K562 (cell line): Measurements from ENCODE around the gene GABRB1. TPM values are rescaled to one million over a fixed set of nuclear protein-coding genes. Genes with fewer than 3 reads are reported as not detected.

Experiments
- ATAC-seq: fragments of 200-7000 bp; cut with Tn5 transposase; 3 replicates; pipeline ENCODE4 v1.9.1; 2020; ENCODE audit warnings: moderate library complexity
- BruUV-seq: library from RNA; stranded (reverse); fragments of 400-500 nt; replicated peaks from 2 replicates; lab custom pipeline; 2021; lab: Mats Ljungman, UMichigan
- CTCF ChIA-PET: fragments of 300-600 bp; formaldehyde crosslinking; extraction: SDS; loops from one replicate; lab custom pipeline; 2021; ENCODE audit warnings: low intra/inter-chr PET ratio; lab: Yijun Ruan, JAX
- POLR2A ChIA-PET: fragments of 300-600, 350-650 bp; sonication (Branson Sonifier 250); formaldehyde crosslinking; extraction: SDS; loops from one replicate; lab custom pipeline; 2021; ENCODE audit warnings: antibody characterized with exemption, inconsistent platforms; lab: Yijun Ruan, JAX
- DNase-seq, 4 experiments: peaks; one replicate each; pipeline versions ENCODE4 v3.0.0 to v3.0.0-alpha.2; 2011 to 2018; ENCODE audit warnings: low spot score in 3 of 4, mixed read lengths in 3 of 4; ENCODE audit errors: extremely low read depth in 1 of 4
- FAIRE-seq: peaks from 2 replicates; lab custom pipeline; 2011; peaks lifted over from hg19 to GRCh38; lab: Jason Lieb, UNC
- H2AFZ ChIP-seq: 2 replicates; pipeline ENCODE4 v1.6.0; 2011; ENCODE audit warnings: low read depth, low read length, control low read depth, inconsistent platforms
- H3K27ac ChIP-seq: fragments of 200-600 bp; 3 replicates; pipeline ENCODE4 v1.8.0; 2011; ENCODE audit warnings: low read depth, mild to moderate bottlenecking, control low read depth, inconsistent platforms, low read length, moderate library complexity, mixed read lengths; ENCODE audit errors: extremely low read depth
- H3K27me3 ChIP-seq, 2 experiments: fragments of 300-600 bp in 1 of 2; 2 replicates in 1 of 2; 3 replicates in 1 of 2; pipeline versions ENCODE4 v1.6.0 to v1.8.0; 2011; ENCODE audit warnings: inconsistent platforms in 2 of 2, low read length in 2 of 2, mild to moderate bottlenecking in 1 of 2, mixed read lengths in 1 of 2, moderate library complexity in 1 of 2; ENCODE audit not compliant: control insufficient read depth in 2 of 2, insufficient read depth in 2 of 2
- H3K36me3 ChIP-seq: fragments of 300-600 bp; 3 replicates; pipeline ENCODE4 v1.8.0; 2011; ENCODE audit warnings: mild to moderate bottlenecking, low read length, inconsistent platforms; ENCODE audit not compliant: control insufficient read depth, insufficient read depth
- H3K4me1 ChIP-seq, 2 experiments: fragments of 200-600 bp in 1 of 2; replicated peaks in 1 of 2; 2 replicates in 1 of 2; 3 replicates in 1 of 2; pipeline versions ENCODE4 v1.5.1 to v1.8.0; 2011; ENCODE audit warnings: inconsistent platforms in 2 of 2, low read length in 2 of 2, mild to moderate bottlenecking in 1 of 2, mixed read lengths in 1 of 2, moderate library complexity in 1 of 2; ENCODE audit not compliant: control insufficient read depth in 2 of 2, insufficient read depth in 2 of 2
- H3K4me2 ChIP-seq: 2 replicates; pipeline ENCODE4 v1.6.1; 2011; ENCODE audit warnings: low read length, control low read depth, inconsistent platforms, mixed read lengths; ENCODE audit not compliant: insufficient read depth
- H3K4me3 ChIP-seq: fragments of 200-600 bp; sonication (generic), shearing (Covaris generic); 2 replicates; pipeline ENCODE4 v1.5.1; 2016; ENCODE audit warnings: control low read depth, inconsistent platforms
- H3K79me2 ChIP-seq: fragments of 200-600 bp; 3 replicates; pipeline ENCODE4 v1.8.0; 2011; ENCODE audit warnings: low read length, inconsistent platforms; ENCODE audit not compliant: control insufficient read depth, insufficient read depth
- H3K9ac ChIP-seq, 2 experiments: 2 replicates each; pipeline versions ENCODE4 v1.6.0 to v1.6.1; 2011; ENCODE audit warnings: low read depth in 2 of 2, low read length in 2 of 2, control low read depth in 1 of 2, inconsistent platforms in 1 of 2, mild to moderate bottlenecking in 1 of 2, mixed read lengths in 1 of 2; ENCODE audit not compliant: insufficient read depth in 1 of 2
- H3K9me1 ChIP-seq: one replicate; pipeline ENCODE4 v1.6.0; 2011; ENCODE audit warnings: inconsistent platforms, mild to moderate bottlenecking, low read length, moderate library complexity; ENCODE audit not compliant: control insufficient read depth, insufficient read depth
- H3K9me3 ChIP-seq: replicated peaks from 2 replicates; pipeline ENCODE4 v1.5.1; 2011; ENCODE audit warnings: low read depth, low read length, inconsistent platforms; ENCODE audit not compliant: control insufficient read depth, insufficient read depth
- H4K20me1 ChIP-seq: replicated peaks from 2 replicates; pipeline ENCODE4 v1.6.1; 2011; ENCODE audit warnings: low read length, inconsistent platforms, mixed read lengths; ENCODE audit not compliant: control insufficient read depth, insufficient read depth
- E2F5 ChIP-seq: sonication (generic); formaldehyde crosslinking; IDR thresholded peaks from 2 replicates; pipeline ENCODE4 v1.8.0; 2022; ENCODE audit warnings: mild to moderate bottlenecking, missing genetic modification reagents
- ESRRB ChIP-seq: fragments of 250-450 bp; sonication (Bioruptor Pico); IDR thresholded peaks from 2 replicates; pipeline ENCODE4 v1.5.0; 2020; ENCODE audit warnings: mild to moderate bottlenecking, moderate library complexity, borderline replicate concordance
- GTF2E2 ChIP-seq: fragments of 200-800 bp; sonication (Bioruptor generic); IDR thresholded peaks from 2 replicates; pipeline ENCODE4 v1.6.1; 2016; ENCODE audit warnings: missing genetic modification characterization, missing compliant biosample characterization
- HBP1 ChIP-seq: fragments of 450-650 bp; formaldehyde crosslinking; IDR thresholded peaks from 2 replicates; pipeline ENCODE4 v1.4.0; 2022; ENCODE audit warnings: missing genetic modification characterization
- HCFC1 ChIP-seq: IDR thresholded peaks from 2 replicates; pipeline ENCODE4 v1.6.1; 2012; ENCODE audit warnings: low read depth, low read length, improper control_type of control experiment
- HDAC8 ChIP-seq: fragments of 450-650 bp; IDR thresholded peaks from 2 replicates; pipeline ENCODE4 v1.6.1; 2016; ENCODE audit warnings: mild to moderate bottlenecking, missing genetic modification characterization, moderate library complexity, missing compliant biosample characterization
- HNRNPLL ChIP-seq: fragments of 200-400 bp; formaldehyde crosslinking; IDR thresholded peaks from 2 replicates; pipeline ENCODE4 v1.6.1; 2017; ENCODE audit warnings: low read length, low read depth, mild to moderate bottlenecking; ENCODE audit not compliant: poor library complexity, severe bottlenecking
- ILF3 ChIP-seq: fragments of 450-650 bp; IDR thresholded peaks from 2 replicates; pipeline ENCODE4 v1.6.1; 2018; ENCODE audit warnings: antibody characterized with exemption, mild to moderate bottlenecking, moderate library complexity, borderline replicate concordance
- MEF2D ChIP-seq: conservative IDR thresholded peaks from 2 replicates; pipeline ENCODE4 v1.6.1; 2016; ENCODE audit warnings: low read depth, missing genetic modification characterization, missing compliant biosample characterization
- POLR2AphosphoS2 ChIP-seq: IDR thresholded peaks from 2 replicates; pipeline ENCODE4 v1.6.1; 2012; ENCODE audit warnings: low read length, improper control_type of control experiment
- ZNF3 ChIP-seq: fragments of 250-450 bp; sonication (Bioruptor Pico); IDR thresholded peaks from 2 replicates; pipeline ENCODE4 v1.5.0; 2021; ENCODE audit warnings: mild to moderate bottlenecking, moderate library complexity
- ZNF311 ChIP-seq: fragments of 250-450 bp; sonication (Bioruptor Pico); IDR thresholded peaks from 2 replicates; pipeline ENCODE4 v1.4.0; 2020; ENCODE audit warnings: mild to moderate bottlenecking, moderate library complexity
- WGBS: fragments of 100-300 bp; shearing (Covaris generic); methylation state at CpG from one replicate; pipeline ENCODE4 v1.1.6; 2016; ENCODE audit warnings: low coverage, mixed read lengths; ENCODE audit not compliant: insufficient coverage; ENCODE audit errors: missing lambda C conversion rate; 5-methylcytosine and 5-hydroxymethylcytosine counted together
- in situ Hi-C: fragments of 300-500 bp; cut with MboI; formaldehyde crosslinking; loops from 4 replicates; pipeline ENCODE4 v1.15.0; 2018; ENCODE audit warnings: inconsistent platforms, mixed read lengths
- intact Hi-C: fragments of 100-400 bp; cut with micrococcal nuclease; formaldehyde crosslinking; loops from 2 replicates; pipeline ENCODE4 v1.14.2; 2022
- polyA plus RNA-seq, 8 experiments: library from polyadenylated mRNA; depleted of rRNA in 4 of 8; stranded (reverse) in 5 of 8; unstranded in 3 of 8; fragments of >200 nt; fragmentation: Nextera tagmentation in 2 of 8; fragmentation: Illumina TruSeq in 1 of 8; extraction: Ambion mirVana in 2 of 8; extraction: Trizol in 1 of 8; gene quantifications; 2 replicates each; pipeline versions ENCODE4 v1.2.1 to v1.2.3, GENCODE V29; 2011 to 2014; ENCODE audit warnings: inconsistent platforms in 1 of 8, missing spikeins in 1 of 8
- total RNA-seq, 7 experiments: library from RNA; depleted of rRNA in 6 of 7; stranded (reverse); fragments of >200 nt in 6 of 7; fragmentation: Illumina TruSeq in 2 of 7; extraction: Trizol in 2 of 7; gene quantifications; 2 replicates each; pipeline versions ENCODE4 v1.2.1 to v1.2.3, GENCODE V29; 2011 to 2021; ENCODE audit warnings: low replicate concordance in 1 of 7

Gene GABRB1
- total and polyA plus RNA-seq, 9 of the 15 experiments (the other 6 are each of a cell fraction or from before 2014, with no cell fraction given) = not detected

GRCh38 chr4:47104986-47105385, 73.6 kb downstream of the GABRB1 start:
- no TSS peak for BruUV-seq
- no peak for DNase-seq
- H3K27ac ChIP-seq = no peak overlapping the region
- in situ Hi-C loops (no loop called here), intact Hi-C loops (no loop called here)
- H3K9me3 ChIP-seq = 0 out of 2 replicates have a peak, but pooled peaks cover 2% of the 10 kb centered on the region
- H3K4me2 ChIP-seq = no peak overlapping the region
- FAIRE-seq = no peak
- no peak overlapping the region for H2AFZ ChIP-seq
- ChIA-PET POLR2A (no interaction called here), CTCF (no interaction called here)
- TF ChIP-seq ZNF311 (CRISPR knock-in tag) (no peak), POLR2AphosphoS2 (no peak), GTF2E2 (tag) (no peak), HNRNPLL (no peak), ZNF3 (no peak), HCFC1 (no peak), ILF3 (no peak), HDAC8 (tag) (no peak), E2F5 (CRISPR knock-in tag) (no peak), MEF2D (no peak), ESRRB (CRISPR knock-in tag) (no peak), HBP1 (CRISPR knock-in tag) (no peak)
- 0% methylated on average over 1 of the region's 1 CpG for WGBS
- H3K27me3 ChIP-seq = no peaks in the 10 kb centered on the region
- H3K79me2 ChIP-seq = no peaks in the 10 kb centered on the region
- no peaks in the 10 kb centered on the region for H3K36me3 ChIP-seq
- no peak overlapping the region for H3K9ac ChIP-seq
- no peaks in the 10 kb centered on the region for H3K4me1 ChIP-seq
- H3K9me1 ChIP-seq = no peaks in the 10 kb centered on the region
- no peak for ATAC-seq
- no peaks in the 10 kb centered on the region for H4K20me1 ChIP-seq
- no peak overlapping the region for H3K4me3 ChIP-seq
